HG03439 (cell line): ENCODE data around the gene TRPT1.

ENCODE experiments used
- ATAC-seq: cut with Tn5 transposase; IDR thresholded peaks from one replicate; pipeline ENCODE4 v1.9.1; 2021; ENCODE audit warnings: mild to moderate bottlenecking, moderate library complexity; ENCODE audit not compliant: unreplicated experiment

Gene TRPT1

DNA sequence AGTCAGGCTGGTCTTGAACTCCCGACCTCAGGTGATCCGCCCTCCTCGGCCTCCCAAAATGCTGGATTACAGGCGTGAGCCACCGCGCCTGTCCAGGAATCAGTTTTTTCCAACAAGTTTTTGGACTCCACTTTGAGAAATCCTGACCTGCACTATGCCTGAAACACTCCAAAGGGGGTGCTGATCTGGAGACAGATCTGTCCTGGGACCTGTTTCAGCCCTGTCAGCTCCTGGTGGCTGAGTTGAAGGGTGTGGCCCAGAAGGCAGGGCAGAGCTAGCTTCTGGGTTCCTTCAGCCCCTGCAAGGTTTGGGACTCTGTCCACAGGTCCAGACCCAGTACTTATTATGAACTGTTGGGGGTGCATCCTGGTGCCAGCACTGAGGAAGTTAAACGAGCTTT is 5.6 kb upstream of the TRPT1 start:
- ATAC-seq = no peak

DNA sequence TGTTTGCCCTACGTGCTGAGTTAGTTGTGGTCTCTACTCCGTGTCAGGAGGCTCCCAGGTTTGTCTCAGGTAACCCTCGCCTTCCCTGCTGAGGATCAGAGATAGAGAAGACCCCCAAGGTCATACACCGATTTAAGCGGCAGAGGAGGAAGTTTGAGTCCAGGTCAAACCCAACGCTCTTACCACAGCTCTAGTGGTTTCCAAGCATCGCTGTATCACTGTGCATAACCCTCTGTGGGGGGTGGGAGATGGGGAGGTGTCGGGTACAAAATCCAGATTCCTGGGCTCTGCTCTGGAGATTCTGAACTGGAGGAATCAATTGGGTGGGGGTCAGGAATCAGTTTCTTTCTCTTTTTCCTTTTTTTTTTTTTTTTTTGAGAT is 5.0 kb upstream of the TRPT1 start:
- ATAC-seq = no peak

- ATAC-seq = peak; percentile 51
Observed at GRCh38 chr11:64230171-64230984, 4.4 kb upstream of the TRPT1 start, which contains the start of gene DNAJC4. Gene DNAJC4, plus strand, starts transcription at chr11:64230548. Its CDS starts 307 bp downstream, at chr11:64230855.

GRCh38 chr11:64229744-64230170 is 3.8 kb upstream of the TRPT1 start:
- ATAC-seq = no peak

GRCh38 chr11:64229090-64229743 is 3.2 kb upstream of the TRPT1 start:
- no peak for ATAC-seq

- ATAC-seq = no peak
Observed at GRCh38 chr11:64227405-64227956, 1.5 kb upstream of the TRPT1 start.

DNA sequence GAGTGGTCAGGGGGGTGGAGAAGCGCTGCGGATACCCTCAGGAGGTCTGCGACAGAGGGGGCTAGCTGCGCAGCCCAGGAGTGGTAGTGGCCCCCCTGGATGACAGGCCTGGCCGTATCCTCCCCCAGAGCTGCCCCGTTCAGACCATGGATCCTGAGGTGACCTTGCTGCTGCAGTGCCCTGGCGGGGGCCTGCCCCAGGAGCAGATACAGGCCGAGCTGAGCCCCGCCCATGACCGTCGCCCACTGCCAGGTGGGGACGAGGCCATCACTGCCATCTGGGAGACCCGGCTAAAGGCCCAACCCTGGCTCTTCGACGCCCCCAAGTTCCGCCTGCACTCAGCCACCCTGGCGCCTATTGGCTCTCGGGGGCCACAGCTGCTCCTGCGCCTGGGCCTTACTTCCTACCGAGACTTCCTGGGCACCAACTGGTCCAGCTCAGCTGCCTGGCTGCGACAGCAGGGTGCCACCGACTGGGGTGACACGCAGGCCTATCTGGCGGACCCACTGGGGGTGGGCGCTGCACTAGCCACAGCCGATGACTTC is 593 bp upstream of the TRPT1 start:
- peak; percentile 13 for ATAC-seq

- ATAC-seq = no peak
Observed at GRCh38 chr11:64224891-64225607, 937 bp downstream of the TRPT1 start.

- no peak for ATAC-seq
Observed at GRCh38 chr11:64224151-64224890, 1.7 kb downstream of the TRPT1 start.

GRCh38 chr11:64223001-64223651 is 2.9 kb downstream of the TRPT1 start:
- ATAC-seq = no peak

DNA sequence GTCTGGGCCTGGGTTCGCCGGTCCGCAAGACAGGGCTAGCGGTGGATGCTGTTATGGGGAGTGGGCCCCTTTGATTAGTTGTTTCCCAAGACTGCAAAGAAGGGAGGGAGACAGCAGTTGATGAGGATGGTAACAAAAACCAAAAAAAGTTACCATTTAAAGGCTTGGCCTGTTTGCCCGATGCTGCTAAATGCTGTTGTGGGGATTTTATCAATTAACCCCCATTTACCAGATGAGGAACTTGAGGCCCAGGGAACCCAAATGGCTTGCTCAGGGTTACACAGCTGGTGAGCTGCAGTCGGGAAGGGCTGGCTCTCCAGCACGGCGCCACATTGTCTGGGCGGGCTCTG is 3.4 kb downstream of the TRPT1 start:
- ATAC-seq = no peak

DNA sequence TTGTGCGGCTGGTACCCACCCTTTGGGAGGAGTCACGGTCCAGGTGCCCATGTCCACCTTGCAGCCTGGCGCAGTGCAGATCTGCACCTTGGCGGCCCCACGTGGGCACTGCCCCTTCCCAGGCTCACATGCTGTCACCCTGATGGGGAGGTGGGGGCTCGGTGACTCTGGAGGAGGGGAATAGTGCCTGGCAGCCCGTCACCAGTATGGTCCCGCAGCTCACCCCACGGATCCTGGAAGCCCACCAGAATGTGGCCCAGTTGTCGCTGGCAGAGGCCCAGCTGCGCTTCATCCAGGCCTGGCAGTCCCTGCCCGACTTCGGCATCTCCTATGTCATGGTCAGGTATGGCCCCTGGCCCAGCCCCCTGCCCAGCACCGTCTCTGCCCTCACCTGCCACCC is 5.2 kb downstream of the TRPT1 start:
- ATAC-seq = no peak

- no peak for ATAC-seq
Observed at GRCh38 chr11:64220271-64220670, 5.7 kb downstream of the TRPT1 start.

- ATAC-seq = no peak
Observed at GRCh38 chr11:64219755-64220154, 6.2 kb downstream of the TRPT1 start.

DNA sequence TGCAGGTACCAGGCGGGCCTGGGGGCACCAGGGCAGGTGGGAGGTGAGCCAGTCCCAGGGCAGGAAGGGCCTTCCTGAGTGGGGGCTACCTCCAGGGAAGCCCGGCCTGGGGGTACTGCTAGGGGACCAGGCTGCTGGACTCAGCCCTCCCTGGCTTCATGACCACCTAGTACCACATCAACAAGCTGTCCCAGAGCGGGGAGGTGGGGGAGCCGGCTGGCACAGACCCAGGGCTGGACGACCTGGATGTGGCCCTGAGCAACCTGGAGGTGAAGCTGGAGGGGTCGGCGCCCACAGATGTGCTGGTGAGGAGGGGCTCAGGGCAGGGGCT is 6.7 kb downstream of the TRPT1 start:
- no peak for ATAC-seq

DNA sequence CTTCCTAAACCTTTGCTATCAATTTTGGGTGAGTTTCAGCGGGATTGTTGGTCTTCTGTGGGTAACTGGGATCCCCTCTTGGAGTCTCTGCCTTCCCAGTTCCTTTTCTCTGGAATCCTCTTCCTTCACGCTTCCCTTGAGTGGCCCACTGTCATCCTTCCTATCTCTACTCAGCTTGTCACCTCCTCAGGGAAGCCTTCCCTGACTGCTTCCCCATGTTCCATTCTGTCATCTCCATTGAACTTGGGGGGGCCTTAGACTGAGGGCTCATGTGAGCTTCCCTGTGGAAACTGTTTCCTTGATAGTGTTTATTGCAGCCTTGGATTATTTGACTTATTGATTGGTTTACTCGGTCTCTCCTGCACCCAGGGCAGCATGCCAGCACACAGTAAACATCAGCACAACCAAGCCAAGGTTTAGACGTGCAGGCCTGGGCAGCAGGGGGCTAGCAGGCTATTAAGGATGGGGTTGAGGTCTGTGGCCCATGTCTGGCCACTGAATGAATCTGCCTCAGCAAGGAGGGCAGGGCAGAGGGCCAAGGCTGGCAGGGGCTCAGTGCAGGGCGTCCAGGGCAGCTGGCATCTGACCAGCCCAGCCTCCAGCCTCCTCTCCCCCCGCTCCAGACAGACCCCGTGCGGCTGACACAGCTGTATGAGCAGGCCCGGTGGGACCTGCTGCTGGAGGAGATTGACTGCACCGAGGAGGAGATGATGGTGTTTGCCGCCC is 7.2 kb downstream of the TRPT1 start:
- no peak for ATAC-seq

DNA sequence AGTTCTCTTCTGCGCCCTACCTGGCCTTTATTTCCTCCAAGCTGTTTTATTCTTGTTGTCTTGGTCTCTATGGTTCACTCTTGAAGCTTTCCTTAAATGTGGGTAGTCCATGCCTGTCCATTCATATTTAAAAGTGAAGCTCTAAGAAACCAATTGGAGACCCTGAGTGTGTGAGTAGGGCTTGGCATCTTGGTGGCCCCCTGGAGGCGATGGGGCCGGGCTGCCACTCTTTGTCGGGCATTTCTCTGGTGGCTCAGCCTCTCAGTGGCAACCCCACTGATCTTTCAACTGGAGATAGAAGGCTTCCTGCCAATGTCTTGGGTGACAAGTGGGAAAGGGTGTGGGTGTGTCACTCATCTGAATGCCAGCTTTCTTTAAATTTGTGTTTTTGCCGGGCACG is 9.1 kb downstream of the TRPT1 start:
- ATAC-seq = no peak

- ATAC-seq = no peak
Observed at GRCh38 chr11:64211181-64211872, 14.7 kb downstream of the TRPT1 start.
